Measurements from ENCODE around the gene PHACTR3. TPM values are rescaled to one million over a fixed set of nuclear protein-coding genes. Genes with fewer than 3 reads are reported as not detected.

The PHACTR3 gene
- polyA plus RNA-seq, 1 experiment, result not detected

- ChIA-PET CTCF (no interaction called here), POLR2A (no interaction called here)
- no peak overlapping the region for H3K27ac ChIP-seq (ENCODE audit: low read depth, low read length)
- TF ChIP-seq, protein P1, sequence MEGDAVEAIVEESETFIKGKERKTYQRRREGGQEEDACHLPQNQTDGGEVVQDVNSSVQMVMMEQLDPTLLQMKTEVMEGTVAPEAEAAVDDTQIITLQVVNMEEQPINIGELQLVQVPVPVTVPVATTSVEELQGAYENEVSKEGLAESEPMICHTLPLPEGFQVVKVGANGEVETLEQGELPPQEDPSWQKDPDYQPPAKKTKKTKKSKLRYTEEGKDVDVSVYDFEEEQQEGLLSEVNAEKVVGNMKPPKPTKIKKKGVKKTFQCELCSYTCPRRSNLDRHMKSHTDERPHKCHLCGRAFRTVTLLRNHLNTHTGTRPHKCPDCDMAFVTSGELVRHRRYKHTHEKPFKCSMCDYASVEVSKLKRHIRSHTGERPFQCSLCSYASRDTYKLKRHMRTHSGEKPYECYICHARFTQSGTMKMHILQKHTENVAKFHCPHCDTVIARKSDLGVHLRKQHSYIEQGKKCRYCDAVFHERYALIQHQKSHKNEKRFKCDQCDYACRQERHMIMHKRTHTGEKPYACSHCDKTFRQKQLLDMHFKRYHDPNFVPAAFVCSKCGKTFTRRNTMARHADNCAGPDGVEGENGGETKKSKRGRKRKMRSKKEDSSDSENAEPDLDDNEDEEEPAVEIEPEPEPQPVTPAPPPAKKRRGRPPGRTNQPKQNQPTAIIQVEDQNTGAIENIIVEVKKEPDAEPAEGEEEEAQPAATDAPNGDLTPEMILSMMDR (IDR thresholded peaks at IDR 0.05; ENCODE audit: low read depth, low read length), result no peak
- H3K4me3 ChIP-seq (ENCODE audit: low read depth, low read length), result no peak overlapping the region
- H3K9me3 ChIP-seq (ENCODE audit: control insufficient read depth, insufficient read depth, low read length), result peaks cover 50% of the 10 kb centered on the region
- no peaks in the 10 kb centered on the region for H3K27me3 ChIP-seq (ENCODE audit: control insufficient read depth, insufficient read depth, low read length)
- DNase-seq (ENCODE audit: low read depth, low spot score), result no peak
These were observed 138.2 kb downstream of the PHACTR3 start for GRCh38 chr20:59742351-59743095.

- peaks cover 50% of the 10 kb centered on the region for H3K9me3 ChIP-seq (ENCODE audit: control insufficient read depth, insufficient read depth, low read length)
- no peaks in the 10 kb centered on the region for H3K27me3 ChIP-seq (ENCODE audit: control insufficient read depth, insufficient read depth, low read length)
- ChIA-PET CTCF (no interaction called here), POLR2A (no interaction called here)
- H3K4me3 ChIP-seq (ENCODE audit: low read depth, low read length), result no peak overlapping the region
- TF ChIP-seq, protein P1 (IDR thresholded peaks at IDR 0.05; ENCODE audit: low read depth, low read length), result no peak
- H3K27ac ChIP-seq (ENCODE audit: low read depth, low read length), result no peak overlapping the region
- no peak for DNase-seq (ENCODE audit: low read depth, low spot score)
These were observed 139.0 kb downstream of the PHACTR3 start for GRCh38 chr20:59743308-59743707.

DNA sequence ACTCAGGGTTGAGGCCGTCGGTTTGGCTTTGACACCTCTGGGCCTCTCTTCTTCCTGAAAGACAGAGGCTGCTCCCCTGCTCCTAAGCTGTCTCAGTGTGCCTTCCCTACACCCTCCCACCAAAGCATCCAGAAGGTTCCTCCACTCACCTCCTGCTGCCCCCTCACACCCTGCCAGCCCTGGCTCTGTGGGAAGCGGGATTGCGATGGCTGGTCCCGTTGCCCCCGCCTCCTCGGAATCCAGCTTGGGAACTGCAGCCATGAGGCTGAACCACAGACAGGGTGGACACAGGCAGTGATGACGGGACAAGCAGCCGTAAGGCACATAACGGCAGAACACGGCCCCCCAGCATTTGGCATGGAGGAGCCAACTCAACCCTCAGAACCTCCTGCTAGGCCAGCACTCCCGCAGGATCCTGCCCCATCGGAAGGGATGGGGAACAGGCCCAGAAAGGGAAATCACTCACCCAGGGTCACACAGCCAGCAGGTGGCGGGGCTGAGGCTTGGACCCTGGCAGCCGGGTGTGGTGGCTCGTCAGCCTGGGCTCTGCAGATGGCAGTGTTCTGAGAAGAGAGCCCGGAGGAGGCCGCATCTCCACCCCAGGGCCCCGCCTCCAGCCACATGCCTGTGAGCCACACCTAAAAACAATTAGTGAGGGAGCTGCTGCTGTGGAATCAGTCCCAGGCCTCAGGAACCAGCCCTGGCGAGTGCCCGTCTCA, 139.6 kb downstream of the PHACTR3 start:
- POLR2A ChIA-PET, result no interaction called here
- no peak overlapping the region for H3K4me3 ChIP-seq (ENCODE audit: low read depth, low read length)
- peaks cover 50% of the 10 kb centered on the region for H3K9me3 ChIP-seq (ENCODE audit: control insufficient read depth, insufficient read depth, low read length)
- no peaks in the 10 kb centered on the region for H3K27me3 ChIP-seq (ENCODE audit: control insufficient read depth, insufficient read depth, low read length)
- DNase-seq (ENCODE audit: low read depth, low spot score), result no peak
- CTCF ChIA-PET, result no interaction called here
- no peak overlapping the region for H3K27ac ChIP-seq (ENCODE audit: low read depth, low read length)
- TF ChIP-seq, protein P1 (IDR thresholded peaks at IDR 0.05; ENCODE audit: low read depth, low read length), result no peak

- POLR2A ChIA-PET, result no interaction called here
These were observed 140.4 kb downstream of the PHACTR3 start for GRCh38 chr20:59744756-59745155.

GRCh38 chr20:59745201-59745600, 140.9 kb downstream of the PHACTR3 start:
- no peak for DNase-seq (ENCODE audit: low read depth, low spot score)
- Histone ChIP-seq H3K27me3 (ENCODE audit: control insufficient read depth, insufficient read depth, low read length) (no peaks in the 10 kb centered on the region), H3K27ac (ENCODE audit: low read depth, low read length) (no peak overlapping the region), H3K9me3 (ENCODE audit: control insufficient read depth, insufficient read depth, low read length) (peaks cover 50% of the 10 kb centered on the region), H3K4me3 (ENCODE audit: low read depth, low read length) (no peak overlapping the region)
- CTCF ChIA-PET, result no interaction called here
- POLR2A ChIA-PET, result no interaction called here
- TF ChIP-seq, protein P1 (IDR thresholded peaks at IDR 0.05; ENCODE audit: low read depth, low read length), result no peak

More at GRCh38 chr20:59744756-59745155, 140.4 kb downstream of the PHACTR3 start:
- CTCF ChIA-PET, result no interaction called here
- no peaks in the 10 kb centered on the region for H3K27me3 ChIP-seq (ENCODE audit: control insufficient read depth, insufficient read depth, low read length)
- H3K9me3 ChIP-seq (ENCODE audit: control insufficient read depth, insufficient read depth, low read length), result peaks cover 50% of the 10 kb centered on the region
- TF ChIP-seq, protein P1 (IDR thresholded peaks at IDR 0.05; ENCODE audit: low read depth, low read length), result no peak
- no peak for DNase-seq (ENCODE audit: low read depth, low spot score)
- no peak overlapping the region for H3K27ac ChIP-seq (ENCODE audit: low read depth, low read length)
- H3K4me3 ChIP-seq (ENCODE audit: low read depth, low read length), result no peak overlapping the region

Data from AG04450 (cell line).